GM04503 (cell line): ENCODE results near the gene CTIF.
"Not testable (repeated sequence)": the region's sequence is repeated elsewhere in the genome, so short reads cannot be mapped to it uniquely, and the experiment has no call there.

Experiments
- DNase-seq: peaks from one replicate; pipeline ENCODE4 v3.0.0-alpha.2; 2012; ENCODE audit warnings: low read depth

Gene CTIF

DNA sequence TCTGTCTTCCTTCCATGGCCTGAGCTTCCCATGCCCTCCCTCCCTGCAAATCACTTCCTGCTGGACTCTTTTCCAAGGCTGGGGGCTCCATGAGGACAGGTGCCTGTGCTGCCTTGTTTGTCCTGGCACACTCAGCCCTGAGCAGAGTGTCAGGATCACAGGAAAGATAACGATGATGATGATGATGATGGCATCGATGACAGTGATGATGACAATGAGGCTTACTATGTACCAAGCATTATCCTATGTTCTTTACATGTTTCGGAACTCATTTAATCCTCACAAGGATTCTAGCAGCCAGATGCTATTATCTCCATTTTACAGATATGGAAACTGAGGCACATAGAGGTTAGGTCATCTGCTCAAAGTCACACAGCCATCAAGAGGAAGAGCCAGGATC lies 170.0 kb downstream of the CTIF start:
- DNase-seq = no peak

DNA sequence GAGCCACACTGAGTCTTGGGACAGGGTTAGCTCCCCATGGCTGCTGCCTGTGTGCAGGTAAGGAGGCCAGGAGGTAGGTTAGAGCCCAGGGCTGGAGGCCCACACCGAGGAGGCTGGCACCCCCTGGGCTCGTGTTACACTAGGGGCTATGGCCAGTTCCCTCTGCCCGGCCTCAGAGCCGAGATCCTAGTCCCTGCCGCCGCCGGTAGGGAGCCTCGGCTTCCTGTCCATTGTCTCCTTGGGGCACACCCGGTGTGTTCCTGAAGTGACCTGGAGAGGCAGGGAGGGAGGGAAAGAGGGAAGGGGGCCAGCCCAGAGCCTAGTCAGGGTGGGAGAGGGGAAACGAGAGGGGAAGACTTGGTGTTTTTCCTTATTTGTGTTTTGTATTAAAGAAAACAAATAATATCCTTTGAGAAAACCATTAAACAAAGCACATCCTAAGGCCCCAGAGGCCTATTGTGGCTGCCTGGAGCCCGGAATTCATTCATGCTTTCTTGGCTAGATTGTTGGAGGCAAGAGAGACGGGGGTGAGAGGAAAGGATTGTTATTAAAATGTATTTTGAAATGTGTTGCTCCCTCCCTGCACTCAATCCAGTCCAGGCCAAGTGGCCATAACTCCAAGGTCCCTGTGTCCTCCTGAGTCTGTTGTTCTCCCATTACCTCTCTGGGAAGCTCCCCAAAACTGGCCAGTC lies 170.7 kb downstream of the CTIF start:
- DNase-seq = no peak

DNA sequence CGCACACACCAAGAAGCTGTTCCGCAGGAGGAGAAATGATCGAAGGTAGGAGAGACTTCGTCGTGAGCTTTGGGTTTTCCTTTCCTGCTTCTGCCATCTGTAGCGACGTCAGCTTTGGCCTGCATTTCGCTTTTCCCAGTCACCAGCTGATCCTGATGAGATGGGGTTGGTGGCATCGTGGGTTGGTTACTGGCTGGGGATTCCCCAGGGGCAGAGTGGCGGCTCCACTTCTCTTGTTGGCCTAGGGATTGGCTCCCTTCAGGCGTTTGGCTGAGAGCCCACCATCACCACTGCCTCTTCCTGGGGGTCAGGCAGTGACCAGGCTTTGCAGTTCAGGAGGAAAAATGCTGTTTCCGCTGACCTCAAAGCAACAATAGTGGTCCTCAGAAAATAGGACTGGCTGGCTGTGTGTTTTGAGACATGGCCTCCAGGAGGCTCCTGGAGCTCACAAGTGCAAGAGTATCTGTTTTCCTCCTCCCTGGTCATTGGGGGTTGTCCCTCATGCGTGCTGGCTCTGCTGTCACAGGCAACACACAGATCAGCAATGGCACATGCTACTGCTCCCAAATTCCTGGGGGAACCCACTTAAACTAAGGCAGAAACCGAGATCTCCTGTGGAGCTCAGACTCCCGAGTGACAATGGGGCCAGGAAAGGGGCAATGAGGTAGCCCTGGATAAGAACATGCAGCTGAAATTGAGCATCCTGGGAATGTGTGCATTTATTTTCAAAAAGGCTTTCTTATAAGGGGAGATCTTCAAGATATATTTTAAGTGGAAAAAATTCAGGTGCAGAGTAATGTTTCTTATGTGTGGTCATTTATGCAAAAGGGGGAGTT lies 173.0 kb downstream of the CTIF start:
- DNase-seq = no peak

DNA sequence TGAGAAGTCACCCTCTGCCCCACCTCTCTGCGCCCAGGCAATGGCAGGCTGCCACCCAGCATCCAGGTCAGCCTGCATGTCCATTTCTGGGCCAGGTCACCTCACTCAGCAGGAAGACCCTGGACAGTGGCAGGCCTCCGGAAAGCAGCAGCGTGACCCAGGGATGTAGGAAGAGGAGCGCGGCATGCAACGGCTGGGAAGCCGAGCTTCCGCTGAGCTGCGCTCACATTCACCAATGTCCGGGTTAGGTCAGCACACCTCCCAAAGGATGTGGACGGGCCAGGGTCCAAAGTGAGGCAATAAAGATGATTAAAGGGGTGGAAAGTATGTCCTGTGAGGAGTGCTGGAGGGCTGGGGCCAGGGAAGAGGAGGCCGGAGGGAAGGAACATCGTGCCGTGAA lies 174.5 kb downstream of the CTIF start:
- no peak for DNase-seq

DNA sequence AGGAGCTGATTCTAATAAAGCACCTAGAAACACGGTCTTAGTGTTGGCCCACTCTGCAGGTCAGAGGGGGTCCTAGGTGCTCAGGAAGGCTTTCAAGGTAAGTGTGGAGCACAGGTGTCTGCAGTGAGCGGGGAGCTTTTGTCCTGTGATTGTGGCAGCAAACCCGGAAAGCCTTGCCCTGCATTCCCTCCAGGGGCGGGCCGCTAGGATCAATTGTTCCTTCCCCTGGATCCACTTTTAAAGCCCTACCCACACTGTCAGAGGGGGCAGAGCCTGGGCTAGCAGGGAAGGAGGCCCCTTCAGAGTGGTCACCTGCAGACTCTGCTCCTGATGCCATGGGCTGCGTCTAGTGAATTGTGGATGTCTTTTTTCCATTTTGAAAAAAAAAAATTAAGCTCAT lies 176.0 kb downstream of the CTIF start:
- DNase-seq = no peak

DNA sequence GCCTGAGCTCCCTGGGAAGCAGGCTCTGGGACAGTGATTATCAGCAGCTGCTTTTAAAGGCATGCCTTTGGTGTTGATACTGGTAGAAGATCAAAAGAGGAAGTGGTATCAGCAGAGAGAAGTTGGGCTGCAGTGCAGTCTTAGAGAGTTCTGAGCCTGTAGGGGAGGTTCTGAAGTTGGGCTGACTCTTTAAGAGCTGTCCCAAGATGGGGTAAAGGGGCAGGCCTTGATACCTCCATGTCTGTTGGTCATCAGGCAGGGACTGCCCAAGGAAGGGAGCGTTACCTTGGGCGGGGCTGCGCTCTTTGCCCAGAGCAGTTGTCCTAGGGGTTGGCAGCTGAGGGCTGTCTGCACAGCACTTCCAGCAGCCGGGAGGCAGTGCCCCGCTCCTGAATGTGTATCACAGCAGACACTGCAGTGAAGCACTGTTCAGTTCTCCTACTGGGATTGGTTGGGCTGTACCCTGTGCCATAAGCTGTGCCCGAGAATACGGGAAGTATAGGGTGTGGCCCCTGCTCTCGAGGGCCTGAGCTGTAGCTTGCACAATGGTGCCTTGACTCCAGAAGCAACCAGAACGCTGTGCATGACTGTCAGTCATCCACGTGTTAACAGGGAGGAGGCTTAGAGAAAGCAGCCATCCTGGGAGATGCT lies 177.0 kb downstream of the CTIF start:
- DNase-seq = no peak

DNA sequence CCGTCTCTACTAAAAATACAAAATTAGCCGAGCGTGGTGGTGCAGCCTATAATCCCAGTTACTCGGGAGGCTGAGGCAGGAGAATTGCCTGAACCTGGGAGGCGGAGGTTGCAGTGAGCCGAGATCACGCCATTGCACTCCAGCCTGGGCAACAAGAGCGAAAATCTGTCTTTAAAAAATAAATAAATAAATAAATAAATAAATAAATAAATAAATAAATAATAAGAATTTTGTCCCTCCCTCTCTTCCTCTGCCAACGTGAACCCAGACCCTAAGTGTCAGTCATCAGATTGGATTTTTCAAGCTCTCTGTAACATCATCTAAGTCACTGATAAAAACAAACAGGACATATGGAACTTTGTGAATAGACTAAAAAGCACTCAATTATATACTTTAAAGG lies 178.4 kb downstream of the CTIF start:
- DNase-seq = not testable (repeated sequence)

DNA sequence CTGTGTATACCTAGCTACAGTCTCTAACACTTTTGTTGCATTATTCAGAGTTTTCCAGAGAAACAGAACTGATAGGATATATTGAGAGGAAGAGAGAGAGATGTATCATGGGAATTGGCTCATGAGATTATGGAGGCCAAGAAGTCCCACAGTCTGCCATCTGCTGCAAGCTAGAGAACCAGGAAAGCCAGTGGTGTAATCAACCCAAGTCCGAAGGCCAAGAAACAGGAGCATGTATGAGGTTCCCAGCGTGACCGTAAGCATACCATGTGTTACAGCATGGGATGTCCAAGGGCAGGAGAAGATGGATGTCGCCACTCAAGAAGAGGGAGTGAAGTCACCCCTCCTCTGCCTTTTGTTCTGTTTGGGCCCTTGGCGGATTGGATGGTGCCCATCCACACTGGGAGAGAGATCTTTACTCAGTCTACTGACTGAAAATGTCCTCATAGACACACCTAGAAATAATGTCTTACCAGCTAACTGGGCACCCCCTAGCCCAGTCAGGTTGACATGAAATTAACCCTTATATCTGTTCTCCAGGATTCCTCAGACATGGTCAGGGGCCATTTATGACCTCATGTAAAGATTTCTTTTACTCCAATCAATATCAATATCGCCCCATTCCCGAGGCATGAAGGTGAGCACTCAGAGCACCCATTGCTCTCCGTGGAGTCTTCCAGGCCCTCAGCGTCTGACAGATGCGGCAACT lies 179.6 kb downstream of the CTIF start:
- DNase-seq = no peak

DNA sequence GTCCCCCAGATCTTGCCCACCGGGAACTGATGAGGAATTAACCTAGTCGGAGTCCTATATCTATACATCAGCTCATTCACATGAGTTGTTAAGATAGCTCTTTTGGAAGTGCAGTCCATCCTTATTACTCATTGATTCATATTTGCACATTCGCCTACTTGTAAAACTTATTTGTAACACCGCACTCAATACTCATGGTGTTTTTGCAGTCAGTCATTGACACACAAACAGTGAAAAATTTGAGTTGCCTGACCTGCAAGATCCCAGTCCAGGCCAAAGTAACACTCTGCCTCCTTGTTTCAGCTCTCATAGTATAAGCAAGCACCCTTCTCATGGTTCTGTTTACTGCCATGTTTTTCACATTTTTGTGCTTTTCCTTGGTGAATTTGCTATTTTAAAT lies 180.6 kb downstream of the CTIF start:
- DNase-seq = no peak

DNA sequence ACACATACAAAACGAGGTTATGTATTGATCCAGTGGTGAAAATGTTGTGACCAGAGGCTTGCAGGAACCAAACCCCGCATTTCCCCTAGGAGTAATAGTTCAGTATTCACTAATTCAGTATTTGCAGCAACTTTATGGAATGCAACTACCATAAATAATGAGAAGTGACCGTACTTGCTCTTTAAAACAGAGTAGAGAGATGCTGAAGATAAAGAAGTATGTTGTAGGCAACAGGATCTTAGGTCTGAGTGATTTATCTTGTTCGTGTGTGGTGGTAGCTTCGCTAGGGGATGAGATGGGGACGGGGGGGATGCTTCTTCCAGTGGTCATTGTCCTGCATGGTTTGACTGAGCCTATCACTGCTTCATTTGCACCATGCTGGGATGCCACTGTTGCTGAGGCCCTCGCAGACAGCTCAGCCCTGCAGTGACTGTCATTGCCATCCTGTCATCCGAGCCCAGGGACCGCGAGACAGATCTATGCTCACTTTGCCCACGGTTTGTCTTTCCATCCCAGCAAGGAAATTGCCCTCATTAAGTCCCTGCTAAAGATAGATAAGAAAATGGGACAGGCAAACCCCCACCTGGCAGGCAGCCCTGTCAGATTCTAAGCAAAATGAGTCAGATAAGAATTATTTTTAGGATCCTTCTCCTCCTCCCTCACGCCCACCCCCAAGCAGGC lies 181.3 kb downstream of the CTIF start:
- no peak for DNase-seq

DNA sequence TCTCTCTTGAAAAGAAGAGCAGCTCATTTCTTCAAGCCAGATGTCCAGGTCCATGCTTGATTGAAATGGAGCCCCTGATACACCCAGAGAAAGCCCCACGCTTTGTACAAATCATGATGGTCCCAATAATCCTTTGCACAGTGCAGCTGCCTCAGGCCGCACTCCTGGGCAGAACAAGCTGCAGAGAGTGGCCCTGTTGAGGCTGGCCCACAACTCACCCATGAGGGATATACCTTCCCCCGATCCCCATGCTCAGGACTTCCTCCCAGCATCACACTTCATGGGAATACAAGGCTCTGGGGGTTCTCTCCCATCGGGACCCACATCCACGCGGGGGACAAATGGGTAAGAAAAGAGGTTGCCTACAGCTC lies 181.8 kb downstream of the CTIF start:
- no peak for DNase-seq

DNA sequence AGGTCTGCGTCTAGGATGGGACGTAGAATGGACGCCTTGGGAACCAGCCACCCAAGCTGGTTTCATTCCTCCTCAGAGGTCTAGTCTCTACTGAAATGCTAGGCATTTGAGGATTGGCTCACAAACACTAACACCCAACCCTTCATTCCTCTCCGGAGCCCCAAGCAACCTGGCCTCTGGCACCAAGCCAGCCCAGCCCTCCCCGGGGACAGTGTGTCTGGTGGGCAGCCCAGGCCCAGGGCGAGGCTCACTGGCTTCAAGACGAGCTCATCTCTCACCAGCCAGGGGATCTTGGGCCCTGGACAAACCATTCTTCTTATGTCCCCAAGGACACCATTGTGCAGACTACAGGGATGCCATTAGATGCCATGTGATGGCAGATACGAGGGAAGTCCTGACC lies 182.5 kb downstream of the CTIF start:
- no peak for DNase-seq

DNA sequence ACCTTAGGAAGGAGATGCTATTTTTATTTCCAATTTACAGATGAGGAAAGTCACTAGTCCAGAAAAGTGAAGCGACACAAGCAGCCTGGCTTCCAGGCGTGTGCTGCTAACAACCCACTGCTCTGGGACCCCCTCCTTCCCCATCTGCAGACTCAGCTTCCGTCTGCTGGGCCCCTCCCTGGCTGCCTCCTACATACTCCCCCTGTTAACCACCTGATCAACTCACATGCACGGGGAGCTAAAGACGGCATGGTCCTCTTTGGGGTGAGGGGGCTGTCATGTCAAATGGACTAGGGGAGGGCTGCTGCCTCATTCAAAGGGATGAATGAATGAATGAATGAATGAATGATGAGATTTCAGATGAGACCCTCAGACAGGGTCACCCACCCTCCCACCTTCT lies 184.2 kb downstream of the CTIF start:
- DNase-seq = no peak

DNA sequence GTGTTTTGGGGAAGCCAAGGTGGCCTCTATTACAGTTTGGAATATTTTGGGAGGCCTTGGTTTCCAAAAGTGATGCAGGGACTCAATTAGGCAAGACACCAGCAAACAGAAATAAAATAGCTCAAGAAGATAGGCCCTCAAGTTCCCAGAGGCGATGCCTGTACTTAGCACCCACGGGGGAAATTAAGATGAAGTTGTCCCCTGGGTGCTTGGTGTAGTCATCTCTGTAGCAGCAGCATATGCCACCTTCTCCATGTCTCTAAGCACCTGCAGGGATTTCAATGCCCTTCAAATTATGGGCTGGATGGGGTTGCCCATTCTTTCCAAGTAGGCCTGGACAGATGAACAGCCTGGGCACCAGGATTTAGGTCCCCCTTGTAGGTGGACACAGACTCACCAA lies 185.0 kb downstream of the CTIF start:
- DNase-seq = no peak

DNA sequence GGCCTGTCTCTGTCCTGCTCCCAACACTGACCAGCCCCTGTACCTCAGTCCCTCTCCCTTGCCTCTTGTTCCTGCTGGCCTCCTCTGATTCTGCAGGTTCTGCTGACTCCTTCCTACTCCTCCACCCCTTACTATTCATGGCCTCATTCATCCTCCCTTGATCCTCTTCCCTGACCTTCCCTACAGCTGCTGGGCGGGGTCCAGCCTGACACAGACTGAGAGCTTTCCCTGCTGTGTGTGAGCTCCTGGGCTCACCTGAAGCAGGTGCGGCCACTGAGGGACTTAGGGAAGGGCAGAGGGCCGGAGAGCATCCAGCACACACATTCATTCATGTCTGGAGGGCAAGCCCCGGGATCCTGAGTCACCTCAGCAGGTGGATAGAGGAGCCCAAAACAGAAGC lies 185.6 kb downstream of the CTIF start:
- DNase-seq = no peak

DNA sequence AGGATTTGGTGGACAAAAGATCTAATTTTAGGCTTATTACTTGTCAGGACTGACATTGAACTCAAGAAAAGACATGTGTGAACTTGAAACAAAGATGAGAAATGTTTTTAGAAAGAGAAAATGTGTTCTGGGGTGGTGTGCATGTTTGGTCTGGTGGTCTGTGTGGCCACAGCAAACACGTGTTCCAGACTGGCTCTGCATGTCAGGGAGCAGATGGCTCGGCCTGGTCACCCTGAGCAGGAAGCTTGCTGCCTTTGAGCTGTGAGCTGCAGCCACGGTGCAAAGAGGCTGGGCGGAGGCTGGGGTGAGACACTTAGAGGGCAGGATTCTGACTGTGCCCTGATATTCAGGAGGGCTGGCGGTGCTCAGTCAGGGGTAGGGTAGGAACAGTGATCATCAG lies 186.1 kb downstream of the CTIF start:
- DNase-seq = no peak

DNA sequence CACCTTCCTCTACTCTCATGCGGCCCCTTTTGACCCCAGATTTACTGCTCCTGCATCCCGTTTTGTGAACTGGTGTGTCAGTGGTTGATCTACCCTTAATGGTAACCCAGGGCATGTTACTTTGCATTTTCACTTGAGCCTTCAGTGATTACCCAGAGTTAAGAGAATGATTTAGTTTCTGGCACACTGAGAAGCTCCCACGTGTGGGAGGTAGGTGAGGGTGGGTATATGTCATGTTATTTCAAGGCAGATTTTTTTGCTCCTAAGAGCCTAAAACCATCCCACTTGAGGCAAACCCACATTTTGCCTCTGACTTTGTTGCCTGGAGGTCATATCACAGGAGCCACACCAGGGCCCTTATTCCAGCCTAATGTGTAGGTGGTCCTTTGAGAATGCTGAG lies 186.7 kb downstream of the CTIF start:
- no peak for DNase-seq

DNA sequence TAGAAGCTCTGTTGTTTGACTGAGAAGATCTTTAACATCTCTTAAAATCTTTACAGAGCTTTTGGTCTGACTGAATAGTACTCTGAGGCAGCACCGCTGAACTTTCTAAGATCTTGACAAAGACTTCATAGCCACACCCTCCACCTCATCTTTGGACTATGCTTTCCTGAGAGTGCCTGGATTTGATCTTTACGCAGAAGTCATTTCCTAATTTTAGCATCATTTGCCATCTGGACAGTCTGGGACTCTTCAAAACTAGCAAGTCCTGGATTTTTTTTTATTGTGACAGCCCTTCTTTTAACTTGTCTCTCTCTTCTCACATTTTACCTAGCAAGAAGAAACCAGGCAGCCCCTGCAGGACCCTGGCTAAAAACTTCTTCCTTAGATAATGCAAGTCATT lies 188.8 kb downstream of the CTIF start:
- DNase-seq = peak; percentile 70

DNA sequence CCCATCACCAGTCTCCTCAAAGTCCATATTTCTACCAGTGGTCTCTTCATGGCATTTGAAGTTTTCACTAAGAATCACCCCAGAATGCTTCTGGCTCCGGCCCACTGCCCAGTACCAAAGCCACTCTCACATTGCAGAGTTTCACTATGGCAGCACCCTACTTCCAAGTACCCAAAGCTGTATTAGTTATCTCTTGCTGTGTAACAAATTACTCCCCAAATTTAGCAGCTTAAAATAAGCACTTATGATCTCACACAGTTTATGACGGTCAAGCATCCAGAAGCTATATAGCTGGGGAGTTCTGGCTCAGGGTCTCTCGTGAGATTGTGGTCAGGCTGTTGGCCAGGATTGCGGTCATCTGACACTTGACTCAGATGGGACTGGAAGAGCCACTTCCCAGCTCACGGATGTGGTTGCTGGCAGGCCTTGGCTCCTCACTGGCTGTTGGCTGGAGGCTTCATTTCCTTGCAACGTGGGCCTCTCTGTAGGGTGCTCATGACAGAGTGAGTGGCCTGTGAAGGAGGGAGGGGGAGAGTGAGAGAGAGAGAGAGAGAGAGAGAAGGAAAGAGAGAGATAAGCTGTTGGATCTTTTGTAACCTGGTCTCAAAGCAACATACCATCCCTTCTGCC lies 189.5 kb downstream of the CTIF start:
- DNase-seq = peak; percentile 99

DNA sequence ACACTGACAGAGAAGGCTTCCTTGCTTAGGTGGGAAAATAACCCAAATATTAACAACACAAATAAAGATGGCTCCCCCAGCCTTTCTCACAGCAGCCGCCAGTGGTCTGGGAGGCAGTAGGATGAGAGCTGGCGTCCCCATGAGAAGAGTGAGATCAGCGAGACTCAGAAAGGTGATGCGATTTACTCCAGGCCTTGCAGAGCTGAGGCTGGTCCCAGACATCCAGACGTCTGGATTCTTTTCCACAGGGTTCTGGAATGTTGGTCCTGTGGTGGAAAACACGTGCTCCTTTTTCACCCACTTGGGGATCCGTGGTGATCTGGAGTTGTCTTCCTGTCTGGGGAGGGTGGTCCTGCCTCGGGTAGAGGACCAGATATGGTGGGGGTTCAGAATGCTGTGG lies 190.6 kb downstream of the CTIF start:
- DNase-seq = no peak

DNA sequence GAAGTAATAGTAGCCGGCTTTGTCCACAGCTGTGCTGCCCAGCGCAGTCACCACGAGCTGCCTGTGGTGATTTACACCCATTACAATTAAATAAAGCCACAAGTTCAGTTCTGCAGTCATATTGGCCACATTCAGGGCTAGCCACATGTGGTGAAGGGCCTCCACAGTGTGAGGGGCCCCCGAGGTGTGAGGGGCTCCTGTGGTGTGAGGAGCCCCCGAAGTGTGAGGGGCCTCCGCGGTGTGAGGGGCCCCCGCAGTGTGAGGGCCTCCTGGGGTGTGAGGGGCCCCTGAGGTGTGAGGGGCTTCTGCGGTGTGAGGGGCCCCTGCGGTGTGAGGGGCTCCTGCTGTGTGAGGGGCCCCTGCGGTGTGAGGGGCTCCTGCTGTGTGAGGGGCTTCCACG lies 191.2 kb downstream of the CTIF start:
- DNase-seq = no peak
